Suppressor macrophage treated with lipopolysaccharide for 4 hours (primary cell): Measurements from ENCODE around the gene FHIT.

Experiments used
- DNase-seq: peaks from one replicate; pipeline ENCODE4 v3.0.0-alpha.2; 2020

Gene FHIT

GRCh38 chr3:60603860-60604259, 647.4 kb downstream of the FHIT start:
- DNase-seq: no peak

DNA sequence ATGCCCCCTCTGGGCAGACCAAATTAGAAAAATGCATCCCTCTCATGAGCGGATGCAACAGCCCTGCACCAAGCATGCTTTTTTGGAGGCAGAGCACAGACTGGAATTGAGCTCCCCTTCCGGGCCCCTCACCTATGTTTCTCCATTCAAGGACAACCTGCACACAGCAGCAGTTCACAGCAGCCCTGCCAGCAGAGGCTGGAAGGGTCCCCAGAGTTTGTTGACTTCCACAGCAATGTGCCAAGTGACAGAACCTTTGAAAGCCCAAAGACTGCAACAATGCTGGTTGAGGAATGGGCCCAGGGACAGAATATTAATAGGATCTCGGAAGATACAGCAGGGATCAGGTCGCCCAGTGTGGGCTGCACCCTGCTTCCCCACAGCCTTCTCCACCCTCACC, 650.4 kb downstream of the FHIT start:
- DNase-seq: no peak

DNA sequence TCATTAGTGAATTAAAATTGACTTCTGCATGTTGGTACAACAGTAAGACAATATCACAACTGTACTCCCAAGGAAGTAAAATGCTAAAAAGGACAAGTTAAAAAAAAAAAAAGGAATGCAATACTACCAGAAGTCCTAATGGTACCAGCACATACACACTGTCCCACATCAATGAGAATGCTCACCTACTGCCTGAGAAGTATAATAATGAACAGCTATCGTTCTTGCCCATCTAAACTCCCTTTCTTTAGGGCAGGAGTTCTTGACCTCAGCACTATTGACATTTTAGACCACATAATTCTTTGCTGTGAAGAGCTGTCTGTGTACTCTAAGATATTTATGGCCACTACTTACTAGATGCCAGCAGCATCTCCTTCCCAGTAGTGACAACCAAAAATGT, 651.7 kb downstream of the FHIT start:
- no peak for DNase-seq

- no peak for DNase-seq
Measured at GRCh38 chr3:60598671-60599070, 652.6 kb downstream of the FHIT start.

DNA sequence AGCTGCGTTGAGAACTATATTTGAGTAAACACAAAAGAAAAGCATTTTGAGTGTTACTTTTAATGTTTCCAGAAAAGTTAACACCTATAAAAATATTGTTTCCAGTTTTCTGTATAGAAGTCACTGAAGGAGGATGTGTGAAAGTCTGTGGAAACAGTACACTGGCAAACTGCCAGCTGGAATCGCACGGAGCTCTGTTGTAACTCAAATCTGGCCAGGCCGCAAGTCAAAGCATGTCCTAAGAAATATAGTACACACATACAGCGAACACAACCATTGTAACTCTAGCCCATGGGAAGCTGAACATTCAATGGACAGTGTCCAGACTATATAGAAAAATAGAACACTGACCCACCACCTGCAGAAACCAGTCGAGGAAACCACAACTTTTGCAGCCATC, 657.2 kb downstream of the FHIT start:
- DNase-seq: peak; percentile 21

DNA sequence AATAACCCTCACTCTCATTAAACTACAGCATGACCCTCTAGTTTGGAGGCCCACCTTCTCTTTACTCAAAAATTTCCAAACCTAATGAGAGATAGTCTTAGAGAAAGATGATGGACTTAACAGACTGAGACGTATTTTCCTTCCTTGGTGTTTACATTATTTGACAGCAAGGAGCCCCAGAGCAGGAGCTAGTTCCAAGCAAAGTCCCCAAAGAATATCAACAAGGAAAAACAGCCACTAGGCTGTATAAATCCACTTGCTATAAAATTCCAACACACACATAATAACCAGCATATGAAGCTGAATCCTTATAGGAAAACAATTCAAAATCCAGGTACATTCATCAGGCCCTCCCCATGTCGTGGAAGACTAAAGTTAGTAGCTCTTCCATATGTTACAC, 660.0 kb downstream of the FHIT start:
- no peak for DNase-seq

DNA sequence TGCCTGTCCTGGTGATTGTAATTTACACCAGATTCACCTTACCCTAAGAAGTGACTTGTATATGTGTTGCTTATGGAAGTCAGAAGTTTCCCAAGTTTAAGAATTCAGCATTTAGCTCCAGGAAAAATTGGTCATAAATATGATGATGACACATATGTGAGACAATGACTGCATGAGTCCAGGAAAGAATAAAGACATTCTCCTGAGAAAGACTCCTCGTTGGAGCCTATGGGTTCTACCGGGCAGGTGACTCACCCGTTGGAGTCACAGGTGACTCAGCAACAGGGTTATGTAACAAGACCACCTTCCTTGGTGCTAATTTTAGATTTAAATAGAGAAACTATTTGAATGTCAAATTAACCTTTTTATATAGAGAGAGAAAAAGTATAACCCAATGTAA, 662.4 kb downstream of the FHIT start:
- DNase-seq: no peak

GRCh38 chr3:60585918-60586317, 665.3 kb downstream of the FHIT start:
- peak; percentile 2 for DNase-seq

DNA sequence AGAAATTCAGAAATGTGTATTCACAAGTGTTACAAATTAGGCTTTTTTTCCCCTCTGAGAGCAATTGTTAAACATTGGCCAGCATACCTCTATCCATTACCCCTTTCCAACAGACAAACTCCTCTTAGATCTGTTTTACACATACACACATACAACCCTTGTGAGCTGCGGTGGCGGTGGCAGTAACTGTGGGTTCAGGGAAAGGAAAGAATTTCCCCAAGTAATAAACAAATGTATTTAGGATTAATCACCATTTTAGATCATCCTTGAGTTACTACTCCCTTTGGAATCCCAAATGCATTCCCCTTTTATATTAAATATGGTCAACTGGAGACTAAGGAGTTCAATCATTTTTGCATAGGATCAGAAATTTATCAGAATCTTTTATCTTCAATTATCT, 667.0 kb downstream of the FHIT start:
- DNase-seq: no peak

- no peak for DNase-seq
Measured at GRCh38 chr3:60582288-60582687, 669.0 kb downstream of the FHIT start.

GRCh38 chr3:60580809-60581208, 670.4 kb downstream of the FHIT start:
- DNase-seq: no peak

GRCh38 chr3:60579734-60580133, 671.5 kb downstream of the FHIT start:
- no peak for DNase-seq

DNA sequence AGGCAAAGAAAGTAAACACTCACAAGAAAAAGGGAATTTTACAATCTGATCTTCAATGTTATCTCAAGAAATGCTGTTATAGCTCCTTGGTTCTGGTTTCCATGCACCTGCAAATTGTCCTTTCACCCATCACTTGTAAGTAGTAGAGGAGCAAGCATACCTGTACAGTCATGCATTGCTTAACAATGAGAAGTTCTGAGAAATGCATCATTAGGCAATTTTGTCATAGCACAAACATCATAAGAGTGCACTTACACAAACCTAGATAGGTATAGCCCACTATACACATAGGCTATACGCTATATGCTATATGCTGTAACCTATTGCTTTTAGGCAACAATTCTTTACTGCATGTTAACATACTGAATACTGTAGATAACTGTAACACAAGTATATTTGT, 672.3 kb downstream of the FHIT start:
- no peak for DNase-seq

- DNase-seq: no peak
Measured at GRCh38 chr3:60577601-60578000, 673.7 kb downstream of the FHIT start.

- no peak for DNase-seq
Measured at GRCh38 chr3:60575718-60576272, 675.5 kb downstream of the FHIT start.

GRCh38 chr3:60574046-60574769, 677.0 kb downstream of the FHIT start:
- no peak for DNase-seq

DNA sequence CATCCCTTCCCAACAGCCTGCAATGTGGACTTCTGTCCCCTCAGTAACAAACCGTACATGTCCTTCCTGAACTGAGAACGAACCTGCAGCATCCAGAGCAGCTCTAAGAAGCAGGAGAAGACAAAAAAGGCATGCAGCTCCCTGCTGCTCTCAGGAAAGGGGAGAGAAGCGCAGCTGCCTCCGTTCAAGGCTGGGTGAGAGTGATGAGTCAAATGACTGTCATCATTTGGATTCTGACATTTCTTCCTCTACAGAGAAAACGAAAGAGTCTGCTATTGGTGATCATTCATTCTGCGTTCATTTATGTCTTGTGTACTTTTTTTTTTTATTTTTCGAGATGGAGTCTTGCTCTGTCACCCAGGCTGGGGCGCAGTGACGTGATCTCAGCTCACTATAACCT, 677.8 kb downstream of the FHIT start:
- no peak for DNase-seq

DNA sequence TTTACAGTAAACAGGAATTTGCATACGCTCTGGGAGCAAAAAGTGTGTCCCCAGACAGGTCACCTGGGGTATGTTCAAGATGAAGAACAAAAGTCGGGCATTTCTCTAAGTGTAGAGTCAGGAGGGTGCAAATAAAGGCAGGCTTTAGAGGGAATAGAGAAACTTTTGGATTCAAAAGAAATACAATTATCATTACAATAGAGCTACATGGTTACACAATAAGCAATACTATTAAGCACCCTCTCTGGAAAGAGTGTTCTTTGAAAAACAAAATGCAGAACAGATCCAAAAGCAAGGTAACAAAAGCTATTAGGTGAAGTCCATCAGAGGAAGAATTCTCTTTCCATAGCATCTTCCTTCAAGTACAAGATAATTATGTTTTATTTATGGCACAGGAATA, 679.7 kb downstream of the FHIT start:
- DNase-seq: no peak

GRCh38 chr3:60557122-60557521, 694.1 kb downstream of the FHIT start:
- DNase-seq: no peak

DNA sequence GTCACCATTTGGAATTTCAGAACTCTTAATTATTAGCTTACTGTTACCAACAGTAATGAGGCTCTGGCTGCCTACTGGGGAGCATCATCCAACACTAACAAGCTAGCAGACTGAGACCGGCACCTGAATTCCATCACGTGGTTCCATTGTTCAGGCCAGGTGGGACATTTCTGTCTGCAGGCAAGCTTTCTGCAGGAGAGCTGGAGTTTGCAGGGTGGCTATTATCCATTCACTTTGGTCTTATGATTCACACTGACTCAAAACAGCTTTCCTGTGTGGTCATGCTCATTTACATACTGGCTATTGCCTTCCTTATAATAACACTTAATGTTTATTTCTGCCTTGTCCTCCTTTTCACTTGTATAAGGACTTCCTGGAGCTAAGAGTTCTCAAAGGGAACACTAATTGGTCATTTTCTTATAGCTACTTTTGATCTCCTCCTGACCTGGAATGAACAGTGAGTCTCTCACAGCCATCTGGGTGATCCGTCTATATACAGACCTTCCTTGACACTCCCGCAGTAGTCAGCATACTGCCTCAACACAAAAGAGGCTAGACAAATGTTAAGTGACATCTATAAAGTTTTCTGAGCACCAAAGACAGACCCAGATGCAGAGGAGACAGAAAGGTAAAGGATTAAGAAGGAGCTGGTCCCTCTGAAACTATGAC, 695.4 kb downstream of the FHIT start:
- DNase-seq: no peak

GRCh38 chr3:60553144-60553543, 698.1 kb downstream of the FHIT start:
- no peak for DNase-seq

GRCh38 chr3:60552581-60552980, 698.7 kb downstream of the FHIT start:
- no peak for DNase-seq

- DNase-seq: no peak
Measured at GRCh38 chr3:60551455-60552209, 699.6 kb downstream of the FHIT start.

- DNase-seq: no peak
Measured at GRCh38 chr3:60549863-60550262, 701.4 kb downstream of the FHIT start.
